ENCODE data around the gene SERPINB6. TPM values are rescaled to one million over a fixed set of nuclear protein-coding genes. Genes with fewer than 3 reads are reported as not detected.

Gene SERPINB6
- total RNA-seq, 3 donors from 2014 or later: 134 to 147 (median 142) TPM

GRCh38 chr6:2957696-2958330, 13.6 kb downstream of the SERPINB6 start:
- no peak for DNase-seq
- no peak overlapping the region for H3K4me3 ChIP-seq
- H3K4me1 ChIP-seq (ENCODE audit: low read depth): peaks cover 20% of the 10 kb centered on the region
- no peak for TF ChIP-seq CTCF (IDR thresholded peaks at IDR 0.05)
- no peaks in the 10 kb centered on the region for H3K36me3 ChIP-seq (ENCODE audit: low read depth)
- no peak for ATAC-seq
- intact Hi-C loops (cut with DNase I, micrococcal nuclease): no loop called here
- H3K9me3 ChIP-seq: no peaks in the 10 kb centered on the region

- H3K4me1 ChIP-seq (ENCODE audit: low read depth): peaks cover 17% of the 10 kb centered on the region
- H3K9me3 ChIP-seq: no peaks in the 10 kb centered on the region
- intact Hi-C loops (cut with DNase I, micrococcal nuclease): no loop called here
- ATAC-seq: no peak
- no peak overlapping the region for H3K4me3 ChIP-seq
- DNase-seq: no peak
- no peak for TF ChIP-seq CTCF (IDR thresholded peaks at IDR 0.05)
- no peaks in the 10 kb centered on the region for H3K36me3 ChIP-seq (ENCODE audit: low read depth)
Observed at GRCh38 chr6:2956930-2957685, 14.3 kb downstream of the SERPINB6 start.

GRCh38 chr6:2953098-2953497, 18.3 kb downstream of the SERPINB6 start:
- H3K4me1 ChIP-seq (ENCODE audit: low read depth): peaks cover 7% of the 10 kb centered on the region
- H3K4me3 ChIP-seq: no peak overlapping the region
- no peak for TF ChIP-seq CTCF (IDR thresholded peaks at IDR 0.05)
- no peak for ATAC-seq
- no peak for DNase-seq
- intact Hi-C loops (cut with DNase I, micrococcal nuclease): loop anchor here (2.0 kb wide), 1 partner anchor 36 kb away; no protein-coding TSS in a partner anchor
- no peaks in the 10 kb centered on the region for H3K36me3 ChIP-seq (ENCODE audit: low read depth)
- no peaks in the 10 kb centered on the region for H3K9me3 ChIP-seq

- peaks cover 4% of the 10 kb centered on the region for H3K36me3 ChIP-seq (ENCODE audit: low read depth)
- H3K4me1 ChIP-seq (ENCODE audit: low read depth): peaks cover 7% of the 10 kb centered on the region
- peak; percentile 97 for ATAC-seq
- peak; percentile 99 for TF ChIP-seq CTCF (IDR thresholded peaks at IDR 0.05)
- DNase-seq: peak; percentile 85 to 90 (median 89)
- no peak overlapping the region for H3K4me3 ChIP-seq
- H3K9me3 ChIP-seq: no peaks in the 10 kb centered on the region
- intact Hi-C loops (cut with DNase I, micrococcal nuclease): loop anchor here (2.0 kb wide), 1 partner anchor 36 kb away; no protein-coding TSS in a partner anchor
Observed at GRCh38 chr6:2952557-2953095, 18.7 kb downstream of the SERPINB6 start.

- Histone ChIP-seq H3K9me3 (no peaks in the 10 kb centered on the region), H3K4me3 (no peak overlapping the region), H3K36me3 (ENCODE audit: low read depth) (peaks cover 6% of the 10 kb centered on the region), H3K4me1 (ENCODE audit: low read depth) (peaks cover 7% of the 10 kb centered on the region)
- no peak for TF ChIP-seq CTCF (IDR thresholded peaks at IDR 0.05)
- ATAC-seq (peak; percentile 5), DNase-seq (peak in 1 of 3 donors; percentile 36)
- intact Hi-C loops (cut with DNase I, micrococcal nuclease): loop anchor here (2.0 kb wide), 1 partner anchor 37 kb away; no protein-coding TSS in a partner anchor
Observed at GRCh38 chr6:2951728-2952127, 19.6 kb downstream of the SERPINB6 start.
